K562 (cell line): ENCODE data around the gene MYBPC3. TPM values are rescaled to one million over a fixed set of nuclear protein-coding genes. Genes with fewer than 3 reads are reported as not detected.

Experiments
- ATAC-seq: fragments of 200-7000 bp; cut with Tn5 transposase; 3 replicates; pipeline ENCODE4 v1.9.1; 2020; ENCODE audit warnings: moderate library complexity
- BruUV-seq: library from RNA; stranded (reverse); fragments of 400-500 nt; replicated peaks from 2 replicates; lab custom pipeline; 2021; lab: Mats Ljungman, UMichigan
- CTCF ChIA-PET: fragments of 300-600 bp; formaldehyde crosslinking; extraction: SDS; loops from one replicate; lab custom pipeline; 2021; ENCODE audit warnings: low intra/inter-chr PET ratio; lab: Yijun Ruan, JAX
- POLR2A ChIA-PET: fragments of 300-600, 350-650 bp; sonication (Branson Sonifier 250); formaldehyde crosslinking; extraction: SDS; loops from one replicate; lab custom pipeline; 2021; ENCODE audit warnings: antibody characterized with exemption, inconsistent platforms; lab: Yijun Ruan, JAX
- DNase-seq, 4 experiments: peaks; one replicate each; pipeline versions ENCODE4 v3.0.0 to v3.0.0-alpha.2; 2011 to 2018; ENCODE audit warnings: low spot score in 3 of 4, mixed read lengths in 3 of 4; ENCODE audit errors: extremely low read depth in 1 of 4
- FAIRE-seq: peaks from 2 replicates; lab custom pipeline; 2011; peaks lifted over from hg19 to GRCh38; lab: Jason Lieb, UNC
- H2AFZ ChIP-seq: 2 replicates; pipeline ENCODE4 v1.6.0; 2011; ENCODE audit warnings: low read depth, low read length, control low read depth, inconsistent platforms
- H3K27ac ChIP-seq: fragments of 200-600 bp; 3 replicates; pipeline ENCODE4 v1.8.0; 2011; ENCODE audit warnings: low read depth, mild to moderate bottlenecking, control low read depth, inconsistent platforms, low read length, moderate library complexity, mixed read lengths; ENCODE audit errors: extremely low read depth
- H3K27me3 ChIP-seq, 2 experiments: fragments of 300-600 bp in 1 of 2; 2 replicates in 1 of 2; 3 replicates in 1 of 2; pipeline versions ENCODE4 v1.6.0 to v1.8.0; 2011; ENCODE audit warnings: inconsistent platforms in 2 of 2, low read length in 2 of 2, mild to moderate bottlenecking in 1 of 2, mixed read lengths in 1 of 2, moderate library complexity in 1 of 2; ENCODE audit not compliant: control insufficient read depth in 2 of 2, insufficient read depth in 2 of 2
- H3K36me3 ChIP-seq: fragments of 300-600 bp; 3 replicates; pipeline ENCODE4 v1.8.0; 2011; ENCODE audit warnings: mild to moderate bottlenecking, low read length, inconsistent platforms; ENCODE audit not compliant: control insufficient read depth, insufficient read depth
- H3K4me1 ChIP-seq, 2 experiments: fragments of 200-600 bp in 1 of 2; replicated peaks in 1 of 2; 2 replicates in 1 of 2; 3 replicates in 1 of 2; pipeline versions ENCODE4 v1.5.1 to v1.8.0; 2011; ENCODE audit warnings: inconsistent platforms in 2 of 2, low read length in 2 of 2, mild to moderate bottlenecking in 1 of 2, mixed read lengths in 1 of 2, moderate library complexity in 1 of 2; ENCODE audit not compliant: control insufficient read depth in 2 of 2, insufficient read depth in 2 of 2
- H3K4me2 ChIP-seq: 2 replicates; pipeline ENCODE4 v1.6.1; 2011; ENCODE audit warnings: low read length, control low read depth, inconsistent platforms, mixed read lengths; ENCODE audit not compliant: insufficient read depth
- H3K4me3 ChIP-seq: fragments of 200-600 bp; sonication (generic), shearing (Covaris generic); 2 replicates; pipeline ENCODE4 v1.5.1; 2016; ENCODE audit warnings: control low read depth, inconsistent platforms
- H3K79me2 ChIP-seq: fragments of 200-600 bp; 3 replicates; pipeline ENCODE4 v1.8.0; 2011; ENCODE audit warnings: low read length, inconsistent platforms; ENCODE audit not compliant: control insufficient read depth, insufficient read depth
- H3K9ac ChIP-seq, 2 experiments: 2 replicates each; pipeline versions ENCODE4 v1.6.0 to v1.6.1; 2011; ENCODE audit warnings: low read depth in 2 of 2, low read length in 2 of 2, control low read depth in 1 of 2, inconsistent platforms in 1 of 2, mild to moderate bottlenecking in 1 of 2, mixed read lengths in 1 of 2; ENCODE audit not compliant: insufficient read depth in 1 of 2
- H3K9me1 ChIP-seq: one replicate; pipeline ENCODE4 v1.6.0; 2011; ENCODE audit warnings: inconsistent platforms, mild to moderate bottlenecking, low read length, moderate library complexity; ENCODE audit not compliant: control insufficient read depth, insufficient read depth
- H3K9me3 ChIP-seq: replicated peaks from 2 replicates; pipeline ENCODE4 v1.5.1; 2011; ENCODE audit warnings: low read depth, low read length, inconsistent platforms; ENCODE audit not compliant: control insufficient read depth, insufficient read depth
- H4K20me1 ChIP-seq: replicated peaks from 2 replicates; pipeline ENCODE4 v1.6.1; 2011; ENCODE audit warnings: low read length, inconsistent platforms, mixed read lengths; ENCODE audit not compliant: control insufficient read depth, insufficient read depth
- BRF1 ChIP-seq: IDR thresholded peaks from 3 replicates; pipeline ENCODE4 v1.6.1; 2011; ENCODE audit warnings: borderline replicate concordance, mild to moderate bottlenecking; ENCODE audit not compliant: insufficient read length; ENCODE audit errors: extremely low read depth
- BRF2 ChIP-seq: IDR thresholded peaks from 3 replicates; pipeline ENCODE4 v1.6.1; 2011; ENCODE audit warnings: borderline replicate concordance, mild to moderate bottlenecking; ENCODE audit not compliant: insufficient read length, insufficient read depth
- ETV6 ChIP-seq, 3 experiments: fragments of 150-350 bp in 1 of 3; sonication (generic) in 1 of 3; formaldehyde crosslinking in 1 of 3; IDR thresholded peaks; 2 replicates each; pipeline versions ENCODE4 v1.6.1 to v1.8.0; 2014 to 2022; ENCODE audit warnings: borderline replicate concordance in 2 of 3, low read depth in 2 of 3, antibody characterized with exemption in 1 of 3, low read length in 1 of 3, mild to moderate bottlenecking in 1 of 3, missing genetic modification reagents in 1 of 3
- MAFK ChIP-seq: IDR thresholded peaks from 2 replicates; pipeline ENCODE4 v1.6.1; 2011; ENCODE audit warnings: low read length, improper control_type of control experiment
- SRF ChIP-seq, 2 experiments: fragments of 250-450, 450-650 bp in 1 of 2; sonication (Bioruptor Pico) in 1 of 2; sonication (generic) in 1 of 2; formaldehyde crosslinking; IDR thresholded peaks; 2 replicates each; pipeline versions ENCODE4 v1.5.0 to v1.5.1; 2020 to 2022; ENCODE audit warnings: mild to moderate bottlenecking in 1 of 2, missing genetic modification reagents in 1 of 2
- TCF7 ChIP-seq: sonication (generic); IDR thresholded peaks from 2 replicates; pipeline ENCODE4 v1.6.1; 2016; ENCODE audit warnings: antibody characterized with exemption, borderline replicate concordance
- TEAD1 ChIP-seq, 2 experiments: fragments of 450-650 bp in 1 of 2; sonication (generic) in 1 of 2; formaldehyde crosslinking; IDR thresholded peaks; 2 replicates each; pipeline versions ENCODE4 v1.4.0 to v1.8.0; 2020 to 2022; ENCODE audit warnings: mild to moderate bottlenecking in 2 of 2, missing genetic modification reagents in 1 of 2
- TGIF2 ChIP-seq: sonication (generic); formaldehyde crosslinking; IDR thresholded peaks from 2 replicates; pipeline ENCODE4 v1.8.1; 2022; ENCODE audit warnings: mild to moderate bottlenecking, missing genetic modification reagents, moderate library complexity
- ZKSCAN8 ChIP-seq: fragments of 200-800 bp; sonication (Bioruptor generic); IDR thresholded peaks from 2 replicates; pipeline ENCODE4 v1.6.1; 2016; ENCODE audit warnings: missing genetic modification characterization, missing compliant biosample characterization
- ZNF551 ChIP-seq: fragments of 250-450 bp; sonication (Bioruptor Pico); IDR thresholded peaks from 2 replicates; pipeline ENCODE4 v1.5.0; 2021; ENCODE audit warnings: mild to moderate bottlenecking, moderate library complexity
- ZNF561 ChIP-seq: fragments of 450-650 bp; formaldehyde crosslinking; conservative IDR thresholded peaks from 2 replicates; pipeline ENCODE4 v1.4.0; 2020; ENCODE audit warnings: mild to moderate bottlenecking, moderate library complexity
- WGBS: fragments of 100-300 bp; shearing (Covaris generic); methylation state at CpG from one replicate; pipeline ENCODE4 v1.1.6; 2016; ENCODE audit warnings: low coverage, mixed read lengths; ENCODE audit not compliant: insufficient coverage; ENCODE audit errors: missing lambda C conversion rate; 5-methylcytosine and 5-hydroxymethylcytosine counted together
- in situ Hi-C: fragments of 300-500 bp; cut with MboI; formaldehyde crosslinking; loops from 4 replicates; pipeline ENCODE4 v1.15.0; 2018; ENCODE audit warnings: inconsistent platforms, mixed read lengths
- intact Hi-C: fragments of 100-400 bp; cut with micrococcal nuclease; formaldehyde crosslinking; loops from 2 replicates; pipeline ENCODE4 v1.14.2; 2022
- polyA plus RNA-seq, 8 experiments: library from polyadenylated mRNA; depleted of rRNA in 4 of 8; stranded (reverse) in 5 of 8; unstranded in 3 of 8; fragments of >200 nt; fragmentation: Nextera tagmentation in 2 of 8; fragmentation: Illumina TruSeq in 1 of 8; extraction: Ambion mirVana in 2 of 8; extraction: Trizol in 1 of 8; gene quantifications; 2 replicates each; pipeline versions ENCODE4 v1.2.1 to v1.2.3, GENCODE V29; 2011 to 2014; ENCODE audit warnings: inconsistent platforms in 1 of 8, missing spikeins in 1 of 8
- total RNA-seq, 7 experiments: library from RNA; depleted of rRNA in 6 of 7; stranded (reverse); fragments of >200 nt in 6 of 7; fragmentation: Illumina TruSeq in 2 of 7; extraction: Trizol in 2 of 7; gene quantifications; 2 replicates each; pipeline versions ENCODE4 v1.2.1 to v1.2.3, GENCODE V29; 2011 to 2021; ENCODE audit warnings: low replicate concordance in 1 of 7

MYBPC3 gene
- total and polyA plus RNA-seq, 9 of the 15 experiments (the other 6 are each of a cell fraction or from before 2014, with no cell fraction given): 0.01 TPM; not detected in 8

GRCh38 chr11:47360341-47360740, 7.8 kb upstream of the MYBPC3 start:
- intact Hi-C loops: no loop called here

More at GRCh38 chr11:47360341-47360740, 7.8 kb upstream of the MYBPC3 start:
- no TSS peak for BruUV-seq
- H3K9me1 ChIP-seq: peaks cover 2% of the 10 kb centered on the region
- no peak overlapping the region for H3K4me2 ChIP-seq
- ChIA-PET POLR2A (interaction anchor here (0.6 kb wide), 1 partner anchor 132 kb away, joined by 3 read pairs; no protein-coding TSS in a partner anchor), CTCF (no interaction called here)
- H4K20me1 ChIP-seq: no peaks in the 10 kb centered on the region
- no peak overlapping the region for H2AFZ ChIP-seq
- TF ChIP-seq SRF (CRISPR knock-in tag; IDR thresholded peaks at IDR 0.05) (no peak), BRF2 (no peak), ETV6 (IDR thresholded peaks at IDR 0.05; ENCODE audit: borderline replicate concordance in 1 of 2, low read depth in 2 of 2, low read length in 1 of 2) (no peak), ETV6 (CRISPR knock-in tag; IDR thresholded peaks at IDR 0.05; ENCODE audit: borderline replicate concordance) (no peak), TEAD1 (CRISPR knock-in tag; IDR thresholded peaks at IDR 0.05) (no peak), TCF7 (no peak), ZNF551 (no peak), TGIF2 (CRISPR knock-in tag) (no peak), ZKSCAN8 (CRISPR knock-in tag) (no peak), ZNF561 (CRISPR knock-in tag) (no peak), BRF1 (no peak), MAFK (no peak)
- peaks cover 13% of the 10 kb centered on the region for H3K9me3 ChIP-seq
- peaks cover 0 to 27% of the 10 kb centered on the region in 2 experiments; a peak in 3 of 5 replicates for H3K4me1 ChIP-seq
- 88% methylated on average over 13 of the region's 15 CpGs for WGBS
- no peak for ATAC-seq
- H3K27me3 ChIP-seq: no peaks in the 10 kb centered on the region
- no peak overlapping the region for H3K27ac ChIP-seq
- no peaks in the 10 kb centered on the region for H3K79me2 ChIP-seq
- H3K9ac ChIP-seq: no peak overlapping the region
- no peak for FAIRE-seq
- DNase-seq: no peak
- 0 out of 3 replicates have a peak, but pooled peaks cover 3% of the 10 kb centered on the region for H3K36me3 ChIP-seq
- H3K4me3 ChIP-seq: no peak overlapping the region
- in situ Hi-C loops: no loop called here
